ENCODE measurements around the gene PERM1.
"Not testable (repeated sequence)": the region's sequence is repeated elsewhere in the genome, so short reads cannot be mapped to it uniquely, and the experiment has no call there.

- not testable (repeated sequence) for TF ChIP-seq REST (IDR thresholded peaks at IDR 0.05); CTCF (IDR thresholded peaks at IDR 0.05; ENCODE audit: low read depth, low read length, missing input control)
Measured at GRCh38 chr1:1018321-1018685, 36.4 kb upstream of the PERM1 start.

Data from liver (tissue), 2 donors.